Globus pallidus (tissue), 1 donor: ENCODE data around the gene FAM163A.

Experiments
- DNase-seq: peaks from one replicate; pipeline ENCODE4 v3.0.0-alpha.2; 2015; ENCODE audit warnings: low spot score

FAM163A gene

DNA sequence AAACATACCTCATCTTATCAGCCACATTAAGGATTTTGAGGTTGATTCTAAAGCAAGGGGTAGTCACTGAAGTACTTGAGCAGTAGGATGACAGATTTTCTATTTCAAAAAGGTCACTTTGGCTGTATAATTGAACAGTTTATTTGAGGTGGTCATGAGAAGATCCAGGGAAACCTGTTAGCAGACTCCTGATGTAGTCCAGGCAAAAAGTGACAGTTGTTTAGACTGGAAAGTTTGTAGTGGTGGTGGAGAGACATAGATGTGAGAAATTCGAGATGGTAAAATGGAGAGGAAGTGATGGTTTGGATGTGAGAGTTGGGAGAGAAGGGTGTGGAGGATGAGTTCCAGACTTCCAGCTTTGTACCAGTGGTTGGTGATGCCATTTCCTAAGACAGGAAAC is 7.5 kb downstream of the FAM163A start:
- no peak for DNase-seq

DNA sequence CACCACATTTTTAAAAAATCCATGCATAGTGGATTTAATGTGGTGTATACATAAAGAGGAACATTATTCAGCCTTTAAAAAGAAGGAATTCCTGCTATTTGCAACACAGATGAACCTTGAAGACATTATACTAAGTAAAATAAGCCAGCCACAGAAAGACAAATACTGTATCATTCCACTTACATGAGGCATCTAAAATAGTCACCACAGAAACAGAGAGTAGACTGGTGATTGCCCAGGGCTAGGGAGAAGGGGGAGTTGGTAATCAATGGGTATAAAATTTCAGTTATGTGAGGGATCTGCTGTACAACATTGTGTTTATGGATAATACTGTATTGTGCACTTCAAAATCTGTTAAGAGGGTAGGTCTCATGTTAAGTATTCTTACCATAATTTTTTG is 10.0 kb downstream of the FAM163A start:
- DNase-seq: no peak

DNA sequence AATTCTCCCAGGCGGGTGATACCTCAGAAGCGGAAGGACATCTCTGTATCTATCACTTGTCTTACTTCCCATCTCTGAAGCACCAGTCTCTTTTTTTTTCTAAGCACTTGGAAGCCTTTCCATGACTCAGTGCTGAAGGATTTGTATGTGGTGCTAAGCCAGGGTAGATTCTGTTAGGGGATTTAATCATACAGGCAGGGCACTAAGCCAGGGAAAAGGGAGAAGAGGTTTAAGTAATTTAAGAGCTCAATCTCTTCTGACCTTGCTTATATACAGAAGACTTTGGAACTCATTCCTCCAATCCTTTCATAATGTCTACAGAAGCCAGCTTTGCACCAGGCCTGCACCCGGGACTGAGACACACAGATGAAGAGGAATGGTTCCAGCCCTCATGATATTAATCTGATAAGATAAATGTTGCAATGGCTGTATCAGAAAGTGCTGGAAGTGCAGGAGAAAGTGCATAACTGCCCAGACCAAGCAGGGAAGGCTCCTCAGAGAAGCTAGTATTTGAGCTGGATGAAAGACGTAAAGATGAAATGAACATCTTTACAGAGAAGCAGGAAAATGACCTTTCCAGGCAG is 11.0 kb downstream of the FAM163A start:
- no peak for DNase-seq

DNA sequence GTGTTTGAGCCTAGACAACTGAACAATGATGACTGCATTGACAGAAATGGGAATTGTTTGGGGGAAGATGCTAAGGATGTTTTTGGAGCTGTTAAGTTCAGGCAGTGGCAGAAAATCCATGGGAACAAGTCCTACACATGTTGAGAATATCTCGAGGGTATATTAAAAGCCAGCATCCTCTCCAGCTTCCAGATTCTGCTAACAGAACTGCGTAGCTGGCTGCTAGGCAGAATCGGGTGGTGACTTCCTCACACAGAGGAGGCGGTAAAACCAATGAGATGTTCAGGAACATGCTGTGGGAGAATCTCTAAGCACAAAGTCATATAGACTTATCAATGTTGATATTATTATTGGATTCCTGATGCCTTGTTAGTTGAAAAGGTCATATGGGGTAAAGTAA is 14.8 kb downstream of the FAM163A start:
- no peak for DNase-seq

DNA sequence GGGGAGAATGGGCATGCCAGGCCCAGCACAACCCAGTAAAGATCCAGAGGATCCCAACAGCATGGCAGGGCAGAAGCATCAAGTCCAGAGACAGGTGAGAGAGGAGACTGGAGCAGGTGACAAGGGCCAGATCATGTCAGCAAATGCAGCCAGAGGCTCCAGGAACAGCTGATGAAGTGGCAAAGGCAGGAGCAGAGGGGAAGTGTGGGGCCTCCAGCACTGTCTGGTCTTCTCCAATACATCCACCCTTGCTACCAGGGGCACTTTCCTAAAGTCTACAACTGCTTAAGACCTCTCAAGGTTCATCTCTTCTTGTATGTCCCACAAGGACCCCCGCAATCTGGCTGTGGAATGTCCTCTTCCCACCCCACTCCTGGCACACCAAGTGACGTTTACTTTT is 17.4 kb downstream of the FAM163A start:
- DNase-seq: no peak

GRCh38 chr1:179761296-179761695 is 18.2 kb downstream of the FAM163A start:
- DNase-seq: no peak

- no peak for DNase-seq
These were observed 19.0 kb downstream of the FAM163A start for GRCh38 chr1:179761846-179762640.

DNA sequence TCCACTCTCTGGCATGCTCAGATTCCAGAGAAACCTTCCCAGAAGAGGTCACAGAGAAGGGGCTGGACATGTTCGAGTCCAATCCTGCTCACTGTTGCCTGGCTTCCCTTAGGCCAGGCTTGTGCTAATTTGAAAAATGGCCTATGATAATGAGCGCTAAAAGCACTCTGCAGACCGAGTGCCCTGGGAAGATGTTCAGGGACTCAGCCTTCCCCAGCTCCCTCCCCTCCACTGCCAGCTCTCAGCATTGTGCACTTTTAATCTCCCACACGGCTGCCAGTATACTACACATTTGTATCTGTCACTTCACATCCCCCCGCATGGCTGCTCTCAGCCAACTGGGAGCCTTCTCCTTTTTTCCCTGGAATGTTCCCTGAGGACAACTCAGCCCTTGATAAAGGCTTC is 24.1 kb downstream of the FAM163A start:
- DNase-seq: no peak

DNA sequence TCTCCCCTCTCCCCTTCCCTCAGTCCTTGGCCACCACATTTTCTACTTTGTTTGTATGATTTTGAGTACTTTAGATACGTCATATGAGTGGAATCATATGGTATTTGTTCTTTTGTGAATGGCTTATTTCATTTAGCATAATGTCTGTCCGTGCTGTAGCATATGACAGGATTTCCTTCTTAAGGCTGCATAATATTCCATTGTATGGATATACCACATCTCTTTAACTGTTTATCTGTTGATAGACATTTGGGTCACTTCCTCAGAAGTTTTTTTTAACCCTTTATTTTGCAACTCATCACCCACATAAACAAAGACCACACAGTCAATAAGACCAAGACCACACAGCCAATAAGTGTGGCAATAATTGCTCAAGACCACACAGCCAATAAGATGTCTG is 24.9 kb downstream of the FAM163A start:
- DNase-seq: no peak

- DNase-seq: no peak
These were observed 27.9 kb downstream of the FAM163A start for GRCh38 chr1:179770887-179771502.

DNA sequence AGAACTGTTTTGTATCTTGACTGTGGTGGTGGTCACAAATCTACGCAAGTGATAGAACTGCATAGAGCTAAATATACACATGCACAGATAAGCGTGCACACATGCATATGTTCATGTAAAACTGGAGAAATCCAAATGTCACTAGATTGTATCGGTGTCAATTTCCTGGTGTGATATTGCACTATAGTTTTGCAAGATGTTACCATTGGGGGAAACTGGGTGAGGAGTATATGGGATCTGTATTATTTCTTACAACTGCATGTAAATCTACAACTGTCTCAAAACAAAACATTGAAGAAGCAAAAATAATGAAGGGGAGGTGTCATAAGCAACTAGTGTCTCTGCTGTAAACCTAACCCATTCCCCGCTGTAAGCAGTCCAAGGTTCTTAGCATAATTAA is 30.2 kb downstream of the FAM163A start:
- no peak for DNase-seq

DNA sequence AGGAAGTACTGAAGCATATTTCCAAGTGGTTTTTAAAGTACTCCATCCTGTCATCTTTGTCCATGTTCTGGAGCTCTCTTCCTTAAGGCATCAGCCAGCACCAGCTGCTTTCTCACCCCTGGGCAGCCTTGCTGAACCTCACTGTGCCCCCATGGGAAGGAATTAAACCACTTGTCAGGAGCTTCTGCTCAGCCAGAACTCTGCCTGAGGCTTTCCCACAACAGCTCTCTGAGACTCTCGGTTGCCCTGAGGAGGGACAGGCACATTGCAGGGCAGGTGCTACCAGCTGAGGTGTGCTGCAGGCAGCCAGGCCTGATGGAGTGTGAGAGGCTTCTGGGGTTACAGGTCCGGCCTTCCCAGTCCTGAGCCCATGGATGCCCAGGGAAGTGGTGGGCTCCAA is 30.9 kb downstream of the FAM163A start:
- DNase-seq: no peak

GRCh38 chr1:179774566-179774965 is 31.5 kb downstream of the FAM163A start:
- no peak for DNase-seq

- no peak for DNase-seq
These were observed 31.9 kb downstream of the FAM163A start for GRCh38 chr1:179775009-179775408.

DNA sequence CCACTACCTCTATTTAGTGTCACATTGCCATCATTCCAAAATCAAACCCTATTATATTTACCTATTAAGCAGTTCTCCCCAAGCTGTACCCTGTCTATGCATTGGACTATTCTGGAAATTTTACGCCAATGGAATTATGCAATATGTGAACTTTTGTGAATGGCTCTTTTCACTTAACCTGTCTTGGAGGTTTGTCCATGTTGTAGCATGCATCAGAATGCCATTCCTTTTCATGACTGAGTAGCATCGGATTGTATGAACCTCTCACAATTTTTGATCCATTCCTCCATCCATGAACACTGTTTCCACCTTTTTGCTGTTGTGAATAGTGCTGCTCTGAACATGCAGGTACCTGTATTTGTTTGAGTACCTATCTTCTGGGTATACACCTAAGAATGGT is 33.7 kb downstream of the FAM163A start:
- DNase-seq: no peak

GRCh38 chr1:179777731-179778130 is 34.6 kb downstream of the FAM163A start:
- DNase-seq: no peak

GRCh38 chr1:179779645-179780272 is 36.7 kb downstream of the FAM163A start:
- no peak for DNase-seq

DNA sequence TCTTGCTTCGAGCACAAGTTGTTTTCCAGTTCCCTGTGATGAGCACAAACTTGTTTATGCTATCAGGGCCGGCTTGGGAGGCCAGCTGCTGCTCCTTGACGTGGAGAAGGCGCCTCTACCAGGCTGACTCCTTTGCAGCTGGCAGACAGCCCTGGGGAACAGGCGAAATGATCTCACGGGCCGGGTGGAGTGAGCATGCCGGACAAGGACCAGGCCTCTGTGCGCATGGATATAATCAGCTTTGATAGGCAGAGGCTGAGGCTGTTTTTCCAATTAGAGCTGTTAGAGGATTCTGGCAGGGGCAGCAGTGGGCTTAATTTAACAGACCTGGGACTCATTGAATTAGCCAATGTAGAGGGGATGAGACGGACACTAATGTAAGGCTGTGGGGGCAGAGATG is 38.9 kb downstream of the FAM163A start:
- no peak for DNase-seq

GRCh38 chr1:179785031-179785431 is 41.9 kb downstream of the FAM163A start:
- DNase-seq: no peak

DNA sequence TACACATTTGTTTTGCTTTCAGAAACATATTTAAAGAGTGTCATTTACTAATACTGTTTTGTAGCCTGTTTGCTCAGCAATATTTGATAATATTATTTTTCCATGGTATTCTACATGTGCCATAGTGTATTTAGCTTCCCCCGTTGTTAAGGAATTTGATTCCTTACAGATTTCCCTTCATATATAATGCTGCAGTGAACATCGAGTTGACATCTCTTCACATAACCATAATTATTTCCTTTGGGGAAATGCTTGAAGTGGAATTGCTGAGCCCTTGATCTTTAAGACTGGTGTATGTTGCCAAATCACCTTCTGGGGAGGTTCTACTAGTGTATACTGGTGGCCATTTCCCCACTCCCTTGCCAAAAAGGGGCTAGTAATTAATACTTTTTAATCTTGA is 42.6 kb downstream of the FAM163A start:
- DNase-seq: no peak

- no peak for DNase-seq
These were observed 44.0 kb downstream of the FAM163A start for GRCh38 chr1:179786815-179787685.

DNA sequence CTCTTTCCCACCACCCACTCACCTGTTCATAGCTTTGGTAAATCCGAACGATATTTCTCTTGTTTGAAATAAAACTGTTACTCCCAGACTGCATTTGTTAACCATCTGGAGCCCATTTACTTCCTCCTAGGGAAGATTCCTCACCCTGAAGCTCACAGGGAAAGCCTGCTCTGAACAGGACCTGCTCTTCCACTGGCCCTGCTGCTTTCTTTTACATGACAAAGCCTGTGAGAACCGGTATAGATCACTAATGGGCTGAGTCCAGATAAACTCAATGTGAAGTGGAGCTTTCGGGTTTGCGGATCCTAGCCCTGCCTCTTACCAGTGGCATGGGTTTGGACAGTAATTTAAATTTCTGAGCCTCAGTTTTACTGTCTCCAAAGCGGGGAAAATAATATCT is 45.2 kb downstream of the FAM163A start:
- DNase-seq: no peak
